OCI-LY7 (cell line): Measurements from ENCODE around the gene CASZ1. TPM values are rescaled to one million over a fixed set of nuclear protein-coding genes. Genes with fewer than 3 reads are reported as not detected.

Experiments
- BruUV-seq: library from RNA; stranded (reverse); fragments of 400-500 nt; replicated peaks from 2 replicates; lab custom pipeline; 2021; lab: Mats Ljungman, UMichigan
- CTCF ChIA-PET: fragments of 300-600 bp; sonication (Branson Sonifier 250); formaldehyde crosslinking; loops from one replicate; lab custom pipeline; 2022; ENCODE audit warnings: antibody characterized with exemption; ENCODE audit not compliant: unreplicated experiment; lab: Charles Lee
- POLR2A ChIA-PET: fragments of 300-600 bp; sonication (Branson Sonifier 250); formaldehyde crosslinking; loops from one replicate; lab custom pipeline; 2022; ENCODE audit warnings: antibody characterized with exemption; lab: Charles Lee
- DNase-seq: peaks from one replicate; pipeline ENCODE4 v3.0.0-alpha.2; 2015; ENCODE audit warnings: low spot score
- H2AFZ ChIP-seq: fragments of 200-600 bp; sonication (generic), shearing (Covaris generic); 2 replicates; pipeline ENCODE4 v1.6.1; 2014; ENCODE audit warnings: mild to moderate bottlenecking, antibody characterized with exemption, low read length, moderate library complexity
- H3K27ac ChIP-seq: fragments of 200-600 bp; sonication (generic); 2 replicates; pipeline ENCODE4 v1.5.1; 2014; ENCODE audit warnings: mixed run types, low read depth, mild to moderate bottlenecking, moderate library complexity, low read length, inconsistent platforms; ENCODE audit not compliant: poor library complexity, severe bottlenecking
- H3K36me3 ChIP-seq: fragments of 200-600 bp; sonication (generic); 2 replicates; pipeline ENCODE4 v1.6.1; 2014; ENCODE audit warnings: mild to moderate bottlenecking, antibody characterized with exemption, low read length, moderate library complexity, mixed read lengths; ENCODE audit not compliant: insufficient read depth
- H3K4me1 ChIP-seq: fragments of 200-600 bp; sonication (generic); 2 replicates; pipeline ENCODE4 v1.5.1; 2014; ENCODE audit warnings: mild to moderate bottlenecking, low read length; ENCODE audit not compliant: insufficient read depth, poor library complexity, severe bottlenecking
- H3K4me2 ChIP-seq: fragments of 200-600 bp; sonication (generic); 2 replicates; pipeline ENCODE4 v1.6.1; 2014; ENCODE audit warnings: mild to moderate bottlenecking, low read length
- H3K4me3 ChIP-seq: fragments of 200-600 bp; sonication (generic); 2 replicates; pipeline ENCODE4 v1.5.1; 2014; ENCODE audit warnings: mild to moderate bottlenecking, low read depth, low read length; ENCODE audit not compliant: poor library complexity, severe bottlenecking
- H3K79me2 ChIP-seq: fragments of 200-600 bp; sonication (generic); 2 replicates; pipeline ENCODE4 v1.6.1; 2016; ENCODE audit warnings: low read depth, mild to moderate bottlenecking, low read length, moderate library complexity, mixed read lengths; ENCODE audit not compliant: insufficient read depth
- H3K9me2 ChIP-seq: fragments of 200-600 bp; sonication (generic); 2 replicates; pipeline ENCODE4 v1.6.1; 2016; ENCODE audit warnings: mild to moderate bottlenecking, low read length, mixed read lengths; ENCODE audit not compliant: insufficient read depth
- H3K9me3 ChIP-seq: fragments of 200-600 bp; sonication (generic); 2 replicates; pipeline ENCODE4 v1.6.1; 2014; ENCODE audit warnings: mild to moderate bottlenecking, mixed run types, low read length, mixed read lengths
- H4K20me1 ChIP-seq: fragments of 200-600 bp; sonication (generic); 2 replicates; pipeline ENCODE4 v1.6.1; 2014; ENCODE audit warnings: mild to moderate bottlenecking, antibody characterized with exemption, low read length, moderate library complexity, mixed read lengths; ENCODE audit not compliant: insufficient read depth
- CTCF ChIP-seq: fragments of 200-600 bp; sonication (generic); conservative IDR thresholded peaks from 2 replicates; pipeline ENCODE4 v1.5.1; 2014; ENCODE audit warnings: mild to moderate bottlenecking, antibody characterized with exemption, low read length, moderate library complexity, mixed read lengths
- EZH2phosphoT487 ChIP-seq: fragments of 200-600 bp; sonication (generic); IDR thresholded peaks from 2 replicates; pipeline ENCODE4 v1.6.1; 2018; ENCODE audit warnings: low read depth, borderline replicate concordance, mild to moderate bottlenecking, mixed run types, antibody characterized with exemption, low read length, moderate library complexity, mixed read lengths
- intact Hi-C: fragments of 100-400 bp; cut with micrococcal nuclease; formaldehyde crosslinking; loops from one replicate; pipeline ENCODE4 v1.10.0; 2022; ENCODE audit not compliant: unreplicated experiment
- total RNA-seq, 2 experiments: library from RNA; depleted of rRNA in 1 of 2; stranded (reverse); fragments of >200 nt in 1 of 2; shearing (Covaris generic) in 1 of 2; gene quantifications; 2 replicates each; pipeline ENCODE4 v1.2.3, GENCODE V29; 2014 to 2022

The CASZ1 gene
- total RNA-seq, 2 experiments from 2014 or later: 3.3 to 3.9 TPM

GRCh38 chr1:10802944-10803715 lies 6.7 kb upstream of the CASZ1 start:
- Histone ChIP-seq H4K20me1 (no peaks in the 10 kb centered on the region), H3K27ac (no peak overlapping the region), H3K9me2 (no peaks in the 10 kb centered on the region), H3K4me3 (no peak overlapping the region), H3K36me3 (no peaks in the 10 kb centered on the region), H2AFZ (no peak overlapping the region), H3K4me1 (no peaks in the 10 kb centered on the region), H3K4me2 (no peak overlapping the region), H3K9me3 (no peaks in the 10 kb centered on the region), H3K79me2 (no peaks in the 10 kb centered on the region)
- ChIA-PET POLR2A (interaction anchor here (0.6 kb wide), 1 partner anchor 349 kb away, joined by 4 read pairs; no protein-coding TSS in a partner anchor), CTCF (no interaction called here)
- no peak for DNase-seq
- intact Hi-C loops: no loop called here
- BruUV-seq: no TSS peak
- TF ChIP-seq EZH2phosphoT487: no peak
- TF ChIP-seq CTCF: no peak

GRCh38 chr1:10800778-10801177 lies 4.3 kb upstream of the CASZ1 start:
- CTCF ChIA-PET: no interaction called here
- POLR2A ChIA-PET: no interaction called here
- BruUV-seq: no TSS peak

More at GRCh38 chr1:10800778-10801177, 4.3 kb upstream of the CASZ1 start:
- H3K27ac ChIP-seq: no peak overlapping the region
- H3K36me3 ChIP-seq: no peaks in the 10 kb centered on the region
- no peaks in the 10 kb centered on the region for H3K79me2 ChIP-seq
- H2AFZ ChIP-seq: no peak overlapping the region
- DNase-seq: no peak
- no peaks in the 10 kb centered on the region for H3K9me2 ChIP-seq
- TF ChIP-seq EZH2phosphoT487 (no peak), CTCF (no peak)
- no peaks in the 10 kb centered on the region for H4K20me1 ChIP-seq
- no peak overlapping the region for H3K4me3 ChIP-seq
- H3K4me1 ChIP-seq: no peaks in the 10 kb centered on the region
- intact Hi-C loops: no loop called here
- no peak overlapping the region for H3K4me2 ChIP-seq
- no peaks in the 10 kb centered on the region for H3K9me3 ChIP-seq
